SW480 (cell line): ENCODE results near the gene KRTAP12-4.
"Not testable (repeated sequence)": the region's sequence is repeated elsewhere in the genome, so short reads cannot be mapped to it uniquely, and the experiment has no call there.

Experiments used
- DNase-seq: peaks from one replicate; pipeline ENCODE4 v3.0.0-alpha.2; 2016; ENCODE audit warnings: low spot score

The KRTAP12-4 gene, protein sequence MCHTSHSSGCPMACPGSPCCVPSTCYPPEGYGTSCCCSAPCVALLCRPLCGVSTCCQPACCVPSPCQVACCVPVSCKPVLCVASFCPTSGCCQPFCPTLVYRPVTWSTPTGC

DNA sequence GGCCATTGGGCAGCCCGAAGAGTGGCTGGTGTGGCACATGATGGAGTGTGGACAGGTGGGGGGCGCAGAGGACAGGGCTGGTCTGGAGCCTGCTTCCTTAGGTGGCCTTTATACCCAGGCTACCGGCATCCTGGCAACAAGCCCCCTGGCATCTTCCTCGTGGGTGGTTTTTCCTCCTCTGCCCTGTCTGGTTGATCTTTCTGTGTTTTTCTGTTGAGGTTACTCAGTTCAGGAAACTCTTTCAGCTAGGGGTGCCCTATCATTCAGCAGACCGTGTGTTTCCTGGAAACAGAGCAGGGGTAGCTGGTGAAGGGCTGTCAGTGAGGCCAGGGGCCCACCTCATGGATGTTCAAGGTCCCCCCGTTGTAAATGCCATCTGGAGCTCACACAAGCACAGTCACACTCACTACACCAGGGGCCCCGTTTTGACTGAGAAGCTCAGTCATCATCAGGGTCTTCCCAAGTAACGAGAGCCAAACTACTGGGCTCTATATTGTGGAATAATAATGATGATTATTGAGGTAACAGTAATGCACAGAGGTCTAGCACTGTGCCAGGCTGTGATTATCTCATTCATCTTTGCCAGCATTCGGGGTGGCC, at the start of gene KRTAP12-4:
Gene KRTAP12-4, minus strand, starts transcription at position 84 of the 600 bp plus-strand sequence. Its CDS starts 45 bp downstream, at position 39.
- no peak for DNase-seq

GRCh38 chr21:44703731-44704635, 49.5 kb upstream of the KRTAP12-4 start:
- DNase-seq, result no peak

- no peak for DNase-seq
Measured at GRCh38 chr21:44702973-44703730, 48.7 kb upstream of the KRTAP12-4 start.

- no peak for DNase-seq
Measured at GRCh38 chr21:44702111-44702972, 47.9 kb upstream of the KRTAP12-4 start.

- no peak for DNase-seq
Measured at GRCh38 chr21:44701541-44701940, 47.1 kb upstream of the KRTAP12-4 start.

GRCh38 chr21:44701023-44701400, 46.6 kb upstream of the KRTAP12-4 start:
- DNase-seq, result no peak

GRCh38 chr21:44700101-44701022, 45.9 kb upstream of the KRTAP12-4 start:
- no peak for DNase-seq

DNA sequence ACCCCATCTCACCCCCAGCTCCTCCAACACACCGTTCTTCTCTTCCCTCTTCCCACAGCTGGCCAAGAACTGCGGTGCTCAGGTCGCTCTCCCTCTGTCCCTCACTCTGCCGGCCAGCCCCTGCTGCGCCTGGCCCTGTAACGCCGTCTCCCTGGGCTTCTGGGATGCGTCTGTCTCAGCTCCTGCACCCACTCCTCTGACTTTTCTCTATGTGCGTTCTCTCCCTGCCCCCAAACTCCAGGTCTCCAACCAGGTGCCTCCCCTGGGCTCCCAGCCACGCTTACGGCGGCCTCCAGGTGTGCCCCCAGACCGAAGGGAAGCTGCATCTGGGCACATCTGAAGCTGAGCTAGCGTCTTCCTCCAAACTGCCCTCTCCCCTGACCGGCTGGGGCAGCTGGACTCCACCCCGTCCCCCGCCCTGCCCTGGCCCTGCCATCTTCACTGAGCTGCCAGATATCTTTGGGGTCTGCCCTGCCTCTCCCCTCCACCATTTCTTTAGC, 45.1 kb upstream of the KRTAP12-4 start:
- no peak for DNase-seq

DNA sequence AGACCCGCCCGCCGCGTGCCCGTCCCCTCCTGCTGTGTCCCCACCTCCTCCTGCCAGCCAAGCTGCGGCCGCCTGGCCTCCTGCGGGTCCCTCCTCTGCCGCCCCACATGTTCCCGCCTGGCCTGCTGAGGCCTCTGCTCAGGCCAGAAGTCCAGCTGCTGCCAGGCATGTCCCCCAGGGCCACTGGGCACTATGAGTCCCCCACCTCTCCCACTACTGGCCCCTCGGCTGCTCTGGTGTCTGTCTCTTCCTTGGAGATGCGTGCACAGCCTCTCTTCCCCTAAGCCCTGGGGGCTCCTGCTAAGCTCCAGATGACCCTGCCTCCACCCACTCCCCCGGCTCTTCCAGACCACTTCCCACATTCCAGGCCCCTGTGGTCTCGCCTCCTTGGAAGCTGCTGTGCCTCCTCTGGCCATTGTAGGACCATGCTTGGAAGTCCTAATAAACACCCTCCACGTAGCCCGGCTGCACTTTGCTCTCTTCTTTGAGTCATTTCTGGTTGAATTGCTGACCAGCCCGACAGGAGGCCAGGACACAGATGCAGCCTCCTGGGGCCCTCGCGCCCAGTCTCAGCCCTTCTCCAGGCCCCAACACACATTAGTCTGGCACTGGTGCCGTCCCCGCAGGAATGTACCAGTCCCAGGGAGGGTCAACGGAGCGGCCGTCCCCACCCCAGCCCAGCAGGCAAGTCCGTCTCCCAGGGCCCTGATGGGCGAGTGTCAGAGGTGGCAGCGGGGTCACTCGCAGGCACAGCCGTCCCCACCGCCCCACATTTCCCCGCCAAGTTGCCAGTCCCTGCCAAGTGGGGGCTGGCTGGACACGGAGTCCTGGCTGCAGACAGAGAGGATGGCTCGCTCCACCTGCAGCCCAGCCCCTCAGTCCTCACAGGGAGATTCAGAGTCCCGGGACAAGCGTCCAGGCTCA, 43.6 kb upstream of the KRTAP12-4 start:
- DNase-seq, result no peak

DNA sequence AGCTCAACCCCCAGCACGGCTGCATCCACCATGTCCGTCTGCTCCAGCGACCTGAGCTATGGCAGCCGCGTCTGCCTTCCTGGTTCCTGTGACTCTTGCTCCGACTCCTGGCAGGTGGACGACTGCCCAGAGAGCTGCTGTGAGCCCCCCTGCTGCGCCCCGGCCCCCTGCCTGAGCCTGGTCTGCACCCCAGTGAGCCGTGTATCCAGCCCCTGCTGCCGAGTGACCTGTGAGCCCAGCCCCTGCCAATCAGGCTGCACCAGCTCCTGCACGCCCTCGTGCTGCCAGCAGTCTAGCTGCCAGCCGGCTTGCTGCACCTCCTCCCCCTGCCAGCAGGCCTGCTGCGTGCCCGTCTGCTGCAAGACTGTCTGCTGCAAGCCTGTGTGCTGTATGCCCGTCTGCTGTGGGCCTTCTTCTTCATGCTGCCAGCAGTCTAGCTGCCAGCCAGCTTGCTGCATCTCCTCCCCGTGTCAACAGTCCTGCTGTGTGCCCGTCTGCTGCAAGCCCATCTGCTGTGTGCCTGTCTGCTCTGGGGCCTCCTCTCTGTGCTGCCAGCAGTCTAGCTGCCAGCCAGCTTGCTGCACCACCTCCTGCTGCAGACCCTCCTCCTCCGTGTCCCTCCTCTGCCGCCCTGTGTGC, 42.8 kb upstream of the KRTAP12-4 start, which contains the start of gene KRTAP10-12:
Gene KRTAP10-12, plus strand, starts transcription at position 1 of the 639 bp plus-strand sequence. Its CDS starts 30 bp downstream, at position 31.
- DNase-seq, result not testable (repeated sequence)

DNA sequence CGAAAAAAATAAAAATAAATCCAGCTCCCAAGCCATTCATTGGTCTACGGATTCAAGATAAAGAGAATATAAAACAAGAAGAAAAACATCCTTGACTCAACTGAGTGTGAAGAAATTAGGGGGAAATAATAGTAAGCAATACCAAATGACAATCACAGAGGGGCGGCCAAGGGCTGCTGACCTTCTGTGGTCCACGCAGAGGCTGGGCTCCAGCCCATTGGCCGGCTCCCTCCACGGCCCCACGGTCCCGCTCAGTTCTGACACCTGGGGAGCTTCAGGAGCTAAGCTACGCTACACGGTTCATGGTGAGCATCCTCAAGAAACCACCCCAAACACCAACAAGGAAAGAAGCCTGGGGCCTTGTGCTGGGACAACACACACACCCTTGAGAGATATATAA, 42.1 kb upstream of the KRTAP12-4 start:
- DNase-seq, result no peak

GRCh38 chr21:44695641-44696040, 41.2 kb upstream of the KRTAP12-4 start:
- no peak for DNase-seq

- no peak for DNase-seq
Measured at GRCh38 chr21:44695184-44695583, 40.7 kb upstream of the KRTAP12-4 start.

DNA sequence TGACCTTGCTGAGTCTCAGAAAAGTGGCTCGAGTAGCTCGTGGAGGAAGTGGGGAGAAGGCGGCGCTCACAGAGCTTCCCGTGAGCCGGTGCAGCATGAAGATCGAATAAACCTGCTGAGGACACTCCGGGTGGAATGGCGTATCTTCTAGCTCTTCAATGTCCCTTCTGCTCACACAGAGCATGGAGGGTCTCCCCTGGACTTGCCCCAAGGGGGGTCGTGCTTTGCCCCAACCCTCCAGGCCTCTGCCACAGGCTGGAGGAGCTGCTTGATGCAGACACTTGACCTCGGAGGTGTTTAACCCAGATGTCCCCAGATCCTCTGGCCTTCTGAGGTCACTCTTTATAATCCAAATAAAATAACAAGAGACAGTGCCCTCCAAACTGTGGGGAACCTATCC, 40.3 kb upstream of the KRTAP12-4 start:
- no peak for DNase-seq

DNA sequence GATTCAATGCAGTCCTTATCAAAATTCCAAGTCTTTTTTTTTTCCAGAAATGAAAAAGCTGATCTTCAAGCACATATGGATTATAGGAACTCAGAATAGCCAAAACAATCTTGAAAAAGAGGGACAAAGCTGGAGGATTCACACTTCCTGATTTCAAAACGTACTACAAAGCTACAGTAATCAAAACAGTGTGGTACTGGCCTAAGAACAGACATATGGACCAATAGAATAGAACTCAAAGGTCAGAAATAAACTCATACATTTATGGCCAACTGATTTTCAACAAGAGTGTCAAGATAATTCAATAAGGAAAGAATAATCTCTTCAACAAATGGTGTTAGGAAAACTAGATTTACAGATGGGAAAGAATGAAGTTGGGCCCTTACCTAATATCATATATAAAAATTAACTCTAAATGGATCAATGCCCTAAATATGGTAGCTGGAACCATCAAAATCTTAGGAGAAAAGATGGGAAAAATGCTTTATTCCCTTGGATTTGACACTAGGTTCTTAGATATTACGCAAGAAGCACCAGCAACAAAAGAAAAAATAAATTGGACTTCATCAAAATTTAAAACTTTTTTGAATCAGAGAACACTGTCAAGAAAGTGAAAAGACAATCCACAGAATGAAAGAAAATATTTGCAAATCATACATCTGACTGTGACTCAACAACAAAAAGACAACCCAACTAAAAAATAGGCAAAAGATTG, 38.5 kb upstream of the KRTAP12-4 start:
- DNase-seq, result no peak

DNA sequence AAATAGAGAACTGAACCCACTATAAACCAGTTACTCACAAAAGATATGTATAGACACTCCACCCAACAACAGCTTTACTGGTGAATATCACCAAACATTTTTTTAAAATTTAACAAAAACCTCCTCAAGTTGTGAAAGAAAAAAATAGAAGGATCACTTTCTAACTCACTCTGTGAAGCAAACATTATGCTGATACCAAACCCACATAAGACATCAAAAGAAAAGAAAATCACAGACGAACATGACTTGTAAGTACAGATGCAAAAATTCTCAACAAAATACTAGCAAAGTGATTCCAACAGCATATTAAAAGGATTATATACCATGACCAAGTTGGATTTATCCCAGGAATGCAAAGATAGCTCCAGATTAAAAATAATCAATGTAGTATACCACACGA, 37.2 kb upstream of the KRTAP12-4 start:
- DNase-seq, result no peak

DNA sequence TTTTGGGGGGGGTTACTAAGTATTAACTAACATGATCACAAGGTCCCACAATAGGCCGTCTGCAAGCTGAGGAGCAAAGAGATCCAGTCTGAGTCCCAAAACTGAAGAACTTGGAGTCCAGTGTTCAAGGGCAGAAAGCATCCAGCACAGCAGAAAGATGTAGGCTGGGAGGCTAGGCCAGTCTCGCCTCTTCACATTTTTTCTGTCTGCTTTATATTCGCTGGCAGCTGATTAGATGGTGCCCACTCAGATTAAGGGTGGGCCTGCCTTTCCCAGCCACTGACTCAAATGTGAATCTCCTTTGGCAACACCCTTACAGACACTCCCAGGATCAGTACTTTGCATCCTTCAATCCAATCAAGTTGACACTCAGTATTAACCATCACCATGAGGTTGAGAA, 35.3 kb upstream of the KRTAP12-4 start:
- not testable (repeated sequence) for DNase-seq

GRCh38 chr21:44687671-44688070, 33.2 kb upstream of the KRTAP12-4 start:
- DNase-seq, result no peak
